Measurements from ENCODE around the gene EPOP.
A peak's percentile ranks its signal among the peaks of the same experiment; 100 is the strongest.

Gene EPOP

DNA sequence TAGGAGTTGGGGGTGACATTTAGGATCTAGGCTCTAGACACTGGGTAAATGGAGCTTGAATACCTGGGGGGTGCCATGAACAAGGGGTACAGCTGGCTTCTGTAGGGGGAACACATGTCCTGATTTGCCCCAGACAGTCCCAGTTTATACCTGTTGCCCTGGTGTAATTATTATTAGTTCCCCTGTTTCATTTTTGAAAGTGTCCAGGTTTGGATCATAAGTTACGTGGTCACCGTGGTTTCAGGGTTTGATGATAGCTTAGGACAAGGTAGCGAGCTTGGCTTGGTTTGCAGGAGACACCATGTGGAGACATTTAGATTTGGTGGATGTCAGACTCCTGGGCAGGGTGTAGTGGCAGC is 35.8 kb upstream of the EPOP start:
- TF ChIP-seq, protein P1, sequence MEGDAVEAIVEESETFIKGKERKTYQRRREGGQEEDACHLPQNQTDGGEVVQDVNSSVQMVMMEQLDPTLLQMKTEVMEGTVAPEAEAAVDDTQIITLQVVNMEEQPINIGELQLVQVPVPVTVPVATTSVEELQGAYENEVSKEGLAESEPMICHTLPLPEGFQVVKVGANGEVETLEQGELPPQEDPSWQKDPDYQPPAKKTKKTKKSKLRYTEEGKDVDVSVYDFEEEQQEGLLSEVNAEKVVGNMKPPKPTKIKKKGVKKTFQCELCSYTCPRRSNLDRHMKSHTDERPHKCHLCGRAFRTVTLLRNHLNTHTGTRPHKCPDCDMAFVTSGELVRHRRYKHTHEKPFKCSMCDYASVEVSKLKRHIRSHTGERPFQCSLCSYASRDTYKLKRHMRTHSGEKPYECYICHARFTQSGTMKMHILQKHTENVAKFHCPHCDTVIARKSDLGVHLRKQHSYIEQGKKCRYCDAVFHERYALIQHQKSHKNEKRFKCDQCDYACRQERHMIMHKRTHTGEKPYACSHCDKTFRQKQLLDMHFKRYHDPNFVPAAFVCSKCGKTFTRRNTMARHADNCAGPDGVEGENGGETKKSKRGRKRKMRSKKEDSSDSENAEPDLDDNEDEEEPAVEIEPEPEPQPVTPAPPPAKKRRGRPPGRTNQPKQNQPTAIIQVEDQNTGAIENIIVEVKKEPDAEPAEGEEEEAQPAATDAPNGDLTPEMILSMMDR (IDR thresholded peaks at IDR 0.05; ENCODE audit: borderline replicate concordance, insufficient read depth, low read depth, low read length), result no peak
- H3K4me3 ChIP-seq (ENCODE audit: low read depth, low read length), result no peak overlapping the region

DNA sequence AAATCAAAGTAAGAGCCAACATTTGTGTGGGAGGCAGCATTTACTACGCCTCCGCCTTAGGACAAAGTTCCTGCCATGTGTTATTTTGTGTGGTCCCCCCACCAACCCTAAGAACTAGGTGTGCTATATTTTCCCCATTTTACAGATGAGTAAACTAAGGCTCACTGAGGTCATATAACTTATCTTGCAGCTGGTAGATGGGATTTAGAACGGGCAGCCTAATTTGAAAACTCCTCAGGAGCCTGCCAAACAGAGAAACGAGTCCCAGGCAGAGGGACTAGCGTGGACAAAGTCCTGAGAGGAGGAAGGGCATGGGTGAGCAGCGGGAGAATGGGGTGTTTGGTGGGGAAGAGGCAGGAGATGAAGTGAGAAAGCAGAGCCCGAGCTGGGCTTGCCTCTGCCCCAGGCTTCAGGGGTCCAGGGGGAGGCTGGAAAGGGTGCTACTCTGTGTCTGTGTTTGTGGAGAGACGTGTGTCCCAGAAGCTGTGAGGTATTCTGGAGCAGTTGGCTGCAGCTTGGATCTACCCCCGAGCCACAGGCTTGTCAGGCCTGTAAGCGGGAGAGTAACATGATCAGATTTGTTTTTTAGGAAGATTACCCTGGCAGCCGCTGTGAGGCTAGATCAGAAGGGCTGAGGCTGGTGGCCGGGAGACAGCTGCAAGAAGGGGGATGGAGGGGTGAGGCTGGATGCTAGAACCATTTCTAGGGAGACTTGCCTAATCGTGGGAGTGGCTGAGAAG is 35.3 kb upstream of the EPOP start:
- H3K4me3 ChIP-seq (ENCODE audit: low read depth, low read length), result no peak overlapping the region

DNA sequence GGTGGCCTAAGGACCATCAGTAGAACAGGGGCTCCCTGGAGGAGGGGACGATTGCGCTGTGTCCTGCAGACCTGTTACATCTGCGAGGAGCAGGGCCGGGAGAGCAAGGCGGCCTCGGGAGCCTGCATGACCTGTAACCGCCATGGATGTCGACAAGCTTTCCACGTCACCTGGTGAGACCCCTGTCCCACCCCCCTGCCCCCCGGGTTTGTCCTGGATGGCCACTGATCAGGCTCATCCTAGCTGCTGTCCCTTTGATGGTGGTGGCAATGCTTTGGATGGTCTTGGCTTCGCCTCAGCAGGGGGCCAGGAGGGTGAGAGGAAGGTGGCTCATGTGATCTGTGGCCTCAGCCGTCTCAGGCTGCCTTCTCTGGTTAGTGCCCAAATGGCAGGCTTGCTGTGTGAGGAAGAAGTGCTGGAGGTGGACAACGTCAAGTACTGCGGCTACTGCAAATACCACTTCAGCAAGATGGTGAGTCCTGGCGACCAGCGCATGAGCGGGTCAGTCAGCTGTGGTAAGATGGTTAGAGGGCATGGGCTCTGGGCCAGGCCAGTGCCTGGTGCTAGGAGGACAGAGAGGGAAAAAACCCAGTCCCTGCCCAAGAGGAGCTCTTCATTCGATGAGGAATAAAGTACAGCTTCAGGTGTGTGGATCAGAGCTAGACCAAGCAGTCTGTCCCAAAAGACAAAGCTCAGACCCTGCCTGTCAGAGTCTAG is 34.5 kb upstream of the EPOP start:
- TF ChIP-seq, protein P1 (IDR thresholded peaks at IDR 0.05; ENCODE audit: borderline replicate concordance, insufficient read depth, low read depth, low read length), result no peak
- H3K4me3 ChIP-seq (ENCODE audit: low read depth, low read length), result no peak overlapping the region

More for the DNA sequence above, 35.3 kb upstream of the EPOP start:
- TF ChIP-seq, protein P1 (IDR thresholded peaks at IDR 0.05; ENCODE audit: borderline replicate concordance, insufficient read depth, low read depth, low read length), result no peak

DNA sequence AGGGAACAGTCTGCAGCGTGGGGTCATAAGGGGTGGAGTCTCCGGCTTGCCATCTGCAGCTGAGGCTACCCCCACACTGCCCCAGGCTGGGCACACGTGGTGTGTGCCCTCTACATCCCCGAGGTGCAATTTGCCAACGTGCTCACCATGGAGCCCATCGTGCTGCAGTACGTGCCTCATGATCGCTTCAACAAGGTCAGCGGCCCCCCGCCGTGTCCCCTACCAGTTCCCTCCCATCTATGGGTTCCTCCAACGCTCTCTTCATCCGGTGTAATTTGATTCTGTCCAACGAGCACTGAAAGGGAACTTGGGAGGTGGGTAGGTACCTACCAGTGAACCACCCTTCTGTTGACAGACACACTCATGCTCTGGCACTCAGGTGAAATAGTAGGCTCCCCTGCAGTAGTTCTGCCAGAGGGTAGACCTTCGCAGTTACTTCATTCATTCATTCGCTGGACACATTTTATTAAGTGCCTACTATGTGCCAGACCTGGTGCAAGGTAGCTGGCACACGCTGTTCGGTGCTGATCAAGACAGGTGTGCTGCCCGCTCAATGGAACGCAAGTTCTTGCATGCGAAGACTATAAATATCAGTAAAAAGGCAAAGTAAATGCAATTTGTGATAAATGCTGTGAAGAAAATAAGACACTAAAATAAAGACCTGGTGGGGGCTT is 33.1 kb upstream of the EPOP start:
- TF ChIP-seq, protein P1 (IDR thresholded peaks at IDR 0.05; ENCODE audit: borderline replicate concordance, insufficient read depth, low read depth, low read length), result no peak
- no peak overlapping the region for H3K4me3 ChIP-seq (ENCODE audit: low read depth, low read length)

DNA sequence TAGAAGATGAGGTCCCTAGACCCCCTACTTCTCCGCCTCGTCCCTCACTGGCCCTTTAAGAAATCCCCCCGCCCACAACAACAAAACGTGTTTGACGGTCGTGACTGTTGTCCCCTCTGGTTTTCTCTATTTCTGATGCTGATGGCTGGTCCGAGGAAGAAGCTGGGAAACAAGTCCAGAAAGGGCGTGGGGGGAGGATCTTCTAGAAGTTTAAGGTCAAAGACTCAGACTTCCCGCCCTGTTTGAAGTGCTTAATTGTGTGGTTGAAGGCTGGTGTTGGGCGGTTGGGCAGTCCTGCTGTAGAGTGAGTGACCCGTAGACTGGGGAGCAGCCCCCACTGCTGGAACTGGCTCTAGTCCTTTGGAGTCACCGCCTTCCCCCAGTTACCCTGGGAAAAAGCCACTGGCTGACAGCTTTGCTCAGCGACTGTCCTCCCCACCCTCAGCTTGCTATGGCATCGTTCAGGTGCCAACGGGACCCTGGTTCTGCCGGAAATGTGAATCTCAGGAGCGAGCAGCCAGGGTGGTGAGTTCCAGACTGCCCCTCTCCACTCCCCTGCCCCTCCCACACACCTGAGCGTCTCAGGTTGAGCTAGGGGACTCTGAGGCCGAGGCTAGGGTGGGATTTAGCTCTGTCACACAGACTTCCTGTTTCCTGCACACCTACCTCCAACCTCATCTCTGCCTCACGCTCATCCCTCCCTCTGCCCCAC is 31.9 kb upstream of the EPOP start:
- peak overlapping the region; percentile 56 for H3K4me3 ChIP-seq (ENCODE audit: low read depth, low read length)
- TF ChIP-seq, protein P1 (IDR thresholded peaks at IDR 0.05; ENCODE audit: borderline replicate concordance, insufficient read depth, low read depth, low read length), result no peak

DNA sequence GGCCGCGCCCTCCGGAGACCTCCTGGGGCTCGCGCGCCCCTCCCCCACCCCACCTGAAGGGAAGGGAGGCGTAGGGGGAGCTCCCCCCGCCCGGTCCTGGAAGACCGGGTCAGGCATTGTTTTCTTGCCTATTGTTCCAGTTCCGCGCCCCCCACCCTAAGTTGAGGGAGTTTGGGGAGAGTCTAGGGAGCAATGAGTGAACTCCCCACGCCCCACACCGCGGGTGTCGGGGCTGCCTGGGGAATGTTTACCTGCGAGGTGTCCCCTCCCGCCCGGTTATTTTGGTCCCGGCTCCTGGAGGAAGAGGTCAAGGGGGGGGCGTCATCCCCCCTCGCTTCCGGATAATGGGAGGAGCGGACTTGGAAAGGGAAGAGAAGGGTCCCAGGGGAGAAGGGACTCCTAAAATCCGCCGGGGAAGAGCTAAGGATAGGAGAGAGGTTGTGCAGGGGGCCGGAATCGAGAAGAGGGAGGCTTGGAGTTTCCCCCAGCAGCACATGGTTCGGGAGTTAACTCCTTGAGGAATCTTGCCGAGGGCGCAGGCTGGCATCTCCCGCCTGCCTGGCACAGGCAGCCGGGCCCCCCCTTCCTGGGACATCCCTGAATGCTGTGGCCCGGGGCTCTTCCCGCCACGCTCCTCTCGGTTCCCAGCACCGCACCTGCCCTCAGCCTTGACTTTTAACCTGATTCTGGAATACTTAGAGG is 31.2 kb upstream of the EPOP start:
- TF ChIP-seq, protein P1 (IDR thresholded peaks at IDR 0.05; ENCODE audit: borderline replicate concordance, insufficient read depth, low read depth, low read length), result no peak
- H3K4me3 ChIP-seq (ENCODE audit: low read depth, low read length), result peak overlapping the region; percentile 56

Data from GM12875 (cell line).